ENCODE data around the gene RAD18. TPM values are rescaled to one million over a fixed set of nuclear protein-coding genes. Genes with fewer than 3 reads are reported as not detected.

The RAD18 gene
- total RNA-seq, 3 donors from 2014 or later: 8.6 to 26.3 (median 13.4) TPM

GRCh38 chr3:8914491-8914890 is 48.8 kb downstream of the RAD18 start:
- intact Hi-C loops (cut with DNase I; ENCODE audit: low total_unique reads): no loop called here
- H3K27me3 ChIP-seq: no peaks in the 10 kb centered on the region
- H3K27ac ChIP-seq: no peak overlapping the region
- H3K36me3 ChIP-seq: no peaks in the 10 kb centered on the region
- TF ChIP-seq POLR2AphosphoS5 (IDR thresholded peaks at IDR 0.05) (no peak), POLR2A (IDR thresholded peaks at IDR 0.05) (no peak), CTCF (IDR thresholded peaks at IDR 0.05) (no peak)
- no peaks in the 10 kb centered on the region for H3K9me3 ChIP-seq
- H3K4me3 ChIP-seq: no peak overlapping the region
- no peak for DNase-seq (ENCODE audit: low spot score in 2 of 2)
- H3K4me1 ChIP-seq: no peaks in the 10 kb centered on the region

- Histone ChIP-seq H3K27me3 (no peaks in the 10 kb centered on the region), H3K36me3 (no peaks in the 10 kb centered on the region), H3K4me1 (no peaks in the 10 kb centered on the region), H3K9me3 (no peaks in the 10 kb centered on the region), H3K27ac (no peak overlapping the region), H3K4me3 (no peak overlapping the region)
- no peak for TF ChIP-seq POLR2AphosphoS5 (IDR thresholded peaks at IDR 0.05)
- TF ChIP-seq POLR2A (IDR thresholded peaks at IDR 0.05): no peak
- no peak for TF ChIP-seq CTCF (IDR thresholded peaks at IDR 0.05)
- DNase-seq (ENCODE audit: low spot score in 2 of 2): no peak
- intact Hi-C loops (cut with DNase I; ENCODE audit: low total_unique reads): no loop called here
Measured at GRCh38 chr3:8911781-8912180, 51.5 kb downstream of the RAD18 start.

GRCh38 chr3:8909160-8909559 is 54.1 kb downstream of the RAD18 start:
- H3K36me3 ChIP-seq: no peaks in the 10 kb centered on the region
- TF ChIP-seq CTCF (IDR thresholded peaks at IDR 0.05): no peak
- no peak for TF ChIP-seq POLR2AphosphoS5 (IDR thresholded peaks at IDR 0.05)
- TF ChIP-seq POLR2A (IDR thresholded peaks at IDR 0.05): no peak
- intact Hi-C loops (cut with DNase I; ENCODE audit: low total_unique reads): no loop called here

GRCh38 chr3:8903191-8903590 is 60.1 kb downstream of the RAD18 start:
- intact Hi-C loops (cut with DNase I; ENCODE audit: low total_unique reads): no loop called here

More at GRCh38 chr3:8909160-8909559, 54.1 kb downstream of the RAD18 start:
- Histone ChIP-seq H3K4me3 (no peak overlapping the region), H3K27me3 (no peaks in the 10 kb centered on the region), H3K4me1 (no peaks in the 10 kb centered on the region), H3K27ac (no peak overlapping the region), H3K9me3 (no peaks in the 10 kb centered on the region)
- DNase-seq (ENCODE audit: low spot score in 2 of 2): no peak

GRCh38 chr3:8900869-8901268 is 62.4 kb downstream of the RAD18 start:
- TF ChIP-seq POLR2AphosphoS5 (IDR thresholded peaks at IDR 0.05) (no peak), CTCF (IDR thresholded peaks at IDR 0.05) (no peak), POLR2A (IDR thresholded peaks at IDR 0.05) (no peak)
- no peaks in the 10 kb centered on the region for H3K4me1 ChIP-seq
- intact Hi-C loops (cut with DNase I; ENCODE audit: low total_unique reads): loop anchor here (1.0 kb wide), 1 partner anchor 11 kb away; no protein-coding TSS in a partner anchor

More at GRCh38 chr3:8903191-8903590, 60.1 kb downstream of the RAD18 start:
- DNase-seq (ENCODE audit: low spot score in 2 of 2): no peak
- TF ChIP-seq CTCF (IDR thresholded peaks at IDR 0.05): no peak
- no peak for TF ChIP-seq POLR2A (IDR thresholded peaks at IDR 0.05)
- TF ChIP-seq POLR2AphosphoS5 (IDR thresholded peaks at IDR 0.05): no peak
- Histone ChIP-seq H3K4me1 (no peaks in the 10 kb centered on the region), H3K27me3 (no peaks in the 10 kb centered on the region), H3K4me3 (no peak overlapping the region), H3K9me3 (no peaks in the 10 kb centered on the region), H3K36me3 (no peaks in the 10 kb centered on the region), H3K27ac (no peak overlapping the region)

More at GRCh38 chr3:8900869-8901268, 62.4 kb downstream of the RAD18 start:
- H3K9me3 ChIP-seq: no peaks in the 10 kb centered on the region
- H3K27me3 ChIP-seq: no peaks in the 10 kb centered on the region
- H3K27ac ChIP-seq: no peak overlapping the region
- no peaks in the 10 kb centered on the region for H3K36me3 ChIP-seq
- H3K4me3 ChIP-seq: no peak overlapping the region
- no peak for DNase-seq (ENCODE audit: low spot score in 2 of 2)
